B cell (primary cell): ENCODE measurements around the gene NBEA.

ENCODE experiments used
- CTCF ChIP-seq: fragments of 200-600 bp; IDR thresholded peaks from one replicate; pipeline ENCODE4 v1.8.0; 2022; ENCODE audit warnings: antibody characterized with exemption, mild to moderate bottlenecking
- EZH2 ChIP-seq: IDR thresholded peaks from 2 replicates; pipeline ENCODE4 v1.6.1; 2012; ENCODE audit warnings: borderline replicate concordance, low read depth, mild to moderate bottlenecking, moderate library complexity, low read length; ENCODE audit not compliant: insufficient read depth, poor library complexity, severe bottlenecking

- TF ChIP-seq CTCF (no peak), EZH2 (no peak)
Observed at GRCh38 chr13:35694031-35694430, 752.0 kb downstream of the NBEA start.
